Heart left ventricle (tissue), 13 donors: ENCODE data around the gene DNAH1.

Experiments
- POLR2A ChIP-seq, 2 donors: fragments of 450-650 bp; IDR thresholded peaks; one replicate each; pipeline ENCODE4 v1.6.1; 2017; ENCODE audit warnings: antibody characterized with exemption in 2 of 2, mild to moderate bottlenecking in 2 of 2, moderate library complexity in 2 of 2
- TF ChIP-seq, protein P1 (sequence below), 12 donors: fragments of 200-600 bp; sonication (generic) in 4 of 12; IDR thresholded peaks; one replicate each; pipeline versions ENCODE4 v1.5.0 to v1.8.0; 2018 to 2022; ENCODE audit warnings: antibody characterized with exemption in 12 of 12, mild to moderate bottlenecking in 5 of 12
- donor health status: ischemic (EF 13 %, LVEDD 7.1; RV severe dilation, severe dysfunction).
- donor health status: DM: no; HTN: yes; CAD: no.
- donor health status: DM: no; HTN: no; CAD: no.
- donor health status: ischemic (EF 25% LVEDD 6.9; RV normal size, moderate dysfunction).
- donor health status: ischemic (EF 25% LVEDD 5.7; RV mildly dilated, moderate dysfunction).
- donor health status: ischemic (EF 35%, LVEDD 5.7; RV mildly dilated, moderate dysfunction).
- donor health status: nonischemic (EF 11% LVEDD 7.7; RV severe dilation, severe dysfunction).
- donor health status: DM: yes; HTN: yes; CAD: no.
- donor health status: PGD.
- donor health status: ischemic (EF 29% LVEDD 5.4; RV normal size, mild dysfunction).
- donor health status: nonischemic (EF 23%, LVEDD 6.1; RV moderate dilation, normal function).

DNA sequence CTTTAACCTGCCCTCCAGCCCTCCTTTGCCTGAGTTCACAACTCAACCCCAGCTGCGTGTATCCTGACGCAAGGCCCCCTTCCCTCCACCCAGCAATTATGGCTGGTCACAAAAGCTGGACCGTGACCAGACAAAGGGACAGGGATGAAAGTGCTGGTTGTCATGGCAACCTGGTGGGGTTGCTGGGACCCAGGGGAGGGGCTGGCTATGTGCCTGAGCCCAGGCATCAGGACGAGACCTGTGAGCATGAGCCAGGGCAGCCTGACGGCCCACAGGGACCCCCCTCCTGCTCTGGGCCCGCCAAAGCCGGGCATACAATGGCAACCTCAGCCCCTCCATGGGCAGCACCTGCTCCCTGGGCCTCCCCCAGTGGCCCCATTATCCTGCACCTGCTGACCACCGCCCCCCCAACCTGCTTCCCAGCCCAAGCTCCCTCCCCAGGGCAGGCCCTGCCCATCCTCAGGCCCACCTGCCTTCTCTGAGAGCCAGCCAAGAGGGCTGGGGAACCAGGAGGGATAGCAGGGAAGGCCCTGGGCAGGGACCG lies 4.5 kb upstream of the DNAH1 start:
- TF ChIP-seq, protein P1, sequence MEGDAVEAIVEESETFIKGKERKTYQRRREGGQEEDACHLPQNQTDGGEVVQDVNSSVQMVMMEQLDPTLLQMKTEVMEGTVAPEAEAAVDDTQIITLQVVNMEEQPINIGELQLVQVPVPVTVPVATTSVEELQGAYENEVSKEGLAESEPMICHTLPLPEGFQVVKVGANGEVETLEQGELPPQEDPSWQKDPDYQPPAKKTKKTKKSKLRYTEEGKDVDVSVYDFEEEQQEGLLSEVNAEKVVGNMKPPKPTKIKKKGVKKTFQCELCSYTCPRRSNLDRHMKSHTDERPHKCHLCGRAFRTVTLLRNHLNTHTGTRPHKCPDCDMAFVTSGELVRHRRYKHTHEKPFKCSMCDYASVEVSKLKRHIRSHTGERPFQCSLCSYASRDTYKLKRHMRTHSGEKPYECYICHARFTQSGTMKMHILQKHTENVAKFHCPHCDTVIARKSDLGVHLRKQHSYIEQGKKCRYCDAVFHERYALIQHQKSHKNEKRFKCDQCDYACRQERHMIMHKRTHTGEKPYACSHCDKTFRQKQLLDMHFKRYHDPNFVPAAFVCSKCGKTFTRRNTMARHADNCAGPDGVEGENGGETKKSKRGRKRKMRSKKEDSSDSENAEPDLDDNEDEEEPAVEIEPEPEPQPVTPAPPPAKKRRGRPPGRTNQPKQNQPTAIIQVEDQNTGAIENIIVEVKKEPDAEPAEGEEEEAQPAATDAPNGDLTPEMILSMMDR (IDR thresholded peaks at IDR 0.05): no peak
- no peak for TF ChIP-seq POLR2A (IDR thresholded peaks at IDR 0.05)
